ENCODE measurements around the gene APIP. TPM values are rescaled to one million over a fixed set of nuclear protein-coding genes. Genes with fewer than 3 reads are reported as not detected.

The APIP gene
- total and polyA plus RNA-seq, 2 donors (not counting 1 experiment from before 2014, with no cell fraction given): 32.2 to 32.7 TPM

- H3K9ac ChIP-seq (ENCODE audit: insufficient read depth, low read length): no peak overlapping the region
- no peaks in the 10 kb centered on the region for H4K20me1 ChIP-seq (ENCODE audit: control insufficient read depth, extremely low read depth, insufficient read depth, low read length)
- no peak overlapping the region for H3K27ac ChIP-seq (ENCODE audit: insufficient read depth, low read length)
- H3K9me3 ChIP-seq (ENCODE audit: control insufficient read depth, insufficient read depth, low read depth, low read length): no peaks in the 10 kb centered on the region
- peaks cover 4% of the 10 kb centered on the region for H3K79me2 ChIP-seq (ENCODE audit: control insufficient read depth, insufficient read depth, low read length)
- TF ChIP-seq, protein P1, sequence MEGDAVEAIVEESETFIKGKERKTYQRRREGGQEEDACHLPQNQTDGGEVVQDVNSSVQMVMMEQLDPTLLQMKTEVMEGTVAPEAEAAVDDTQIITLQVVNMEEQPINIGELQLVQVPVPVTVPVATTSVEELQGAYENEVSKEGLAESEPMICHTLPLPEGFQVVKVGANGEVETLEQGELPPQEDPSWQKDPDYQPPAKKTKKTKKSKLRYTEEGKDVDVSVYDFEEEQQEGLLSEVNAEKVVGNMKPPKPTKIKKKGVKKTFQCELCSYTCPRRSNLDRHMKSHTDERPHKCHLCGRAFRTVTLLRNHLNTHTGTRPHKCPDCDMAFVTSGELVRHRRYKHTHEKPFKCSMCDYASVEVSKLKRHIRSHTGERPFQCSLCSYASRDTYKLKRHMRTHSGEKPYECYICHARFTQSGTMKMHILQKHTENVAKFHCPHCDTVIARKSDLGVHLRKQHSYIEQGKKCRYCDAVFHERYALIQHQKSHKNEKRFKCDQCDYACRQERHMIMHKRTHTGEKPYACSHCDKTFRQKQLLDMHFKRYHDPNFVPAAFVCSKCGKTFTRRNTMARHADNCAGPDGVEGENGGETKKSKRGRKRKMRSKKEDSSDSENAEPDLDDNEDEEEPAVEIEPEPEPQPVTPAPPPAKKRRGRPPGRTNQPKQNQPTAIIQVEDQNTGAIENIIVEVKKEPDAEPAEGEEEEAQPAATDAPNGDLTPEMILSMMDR (conservative IDR thresholded peaks at IDR 0.05 in 1 of 2, IDR thresholded peaks at IDR 0.05 in 1 of 2; ENCODE audit: low read depth in 1 of 2, low read length in 2 of 2): no peak
- TF ChIP-seq EZH2 (IDR thresholded peaks at IDR 0.05; ENCODE audit: low read length, missing control alignments): no peak
- H3K4me3 ChIP-seq (replicated peaks in 1 of 4; ENCODE audit: control extremely low read depth in 1 of 4, insufficient read depth in 1 of 4, low read depth in 3 of 4, low read length in 4 of 4): no peak overlapping the region
- no peaks in the 10 kb centered on the region for H3K36me3 ChIP-seq (ENCODE audit: control insufficient read depth, insufficient read depth, low read length)
- H3K4me1 ChIP-seq (ENCODE audit: control insufficient read depth, extremely low read depth, insufficient read depth, low read length): no peaks in the 10 kb centered on the region
- H3K4me2 ChIP-seq (ENCODE audit: extremely low read depth, insufficient read depth, low read length): no peak overlapping the region
- DNase-seq (ENCODE audit: low read depth in 2 of 2): no peak
- H3K27me3 ChIP-seq (ENCODE audit: control insufficient read depth, insufficient read depth, low read length): no peaks in the 10 kb centered on the region
- H2AFZ ChIP-seq (ENCODE audit: low read length): no peak overlapping the region
These were observed 6.8 kb downstream of the APIP start for GRCh38 chr11:34909415-34909814.

DNA sequence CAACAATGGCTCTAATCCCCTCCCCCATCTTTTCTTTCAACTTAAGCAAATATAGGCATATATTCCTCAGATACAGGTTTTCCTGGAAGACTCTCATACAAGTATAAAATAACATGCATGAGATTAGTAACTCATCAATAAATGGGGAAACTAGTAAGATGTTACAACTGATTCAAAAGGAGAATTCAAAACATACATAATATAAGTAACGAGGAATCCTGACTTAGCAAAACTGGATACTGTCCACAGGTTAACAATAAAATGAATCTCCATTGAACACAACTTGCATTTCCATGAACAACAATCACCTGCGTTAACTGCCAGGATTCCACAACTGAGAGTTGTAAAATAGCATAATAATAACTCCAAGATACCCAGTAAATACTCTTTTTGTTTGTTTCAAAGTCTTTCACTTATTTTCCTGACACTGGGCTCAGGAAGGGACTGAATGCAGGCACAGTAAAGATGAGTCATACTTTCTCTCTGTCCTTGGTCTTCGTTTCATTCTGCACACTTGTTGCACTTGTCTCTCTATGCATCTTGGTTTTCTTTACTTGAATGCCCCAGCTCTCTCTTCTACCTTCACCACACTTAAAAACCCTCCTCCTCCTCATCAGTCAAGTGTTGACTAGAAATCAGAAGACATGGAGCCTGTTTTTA, 8.1 kb downstream of the APIP start:
- Histone ChIP-seq H4K20me1 (ENCODE audit: control insufficient read depth, extremely low read depth, insufficient read depth, low read length) (no peaks in the 10 kb centered on the region), H2AFZ (ENCODE audit: low read length) (no peak overlapping the region), H3K27ac (ENCODE audit: insufficient read depth, low read length) (no peak overlapping the region), H3K9me3 (ENCODE audit: control insufficient read depth, insufficient read depth, low read depth, low read length) (no peaks in the 10 kb centered on the region), H3K4me3 (replicated peaks in 1 of 4; ENCODE audit: control extremely low read depth in 1 of 4, insufficient read depth in 1 of 4, low read depth in 3 of 4, low read length in 4 of 4) (no peak overlapping the region), H3K9ac (ENCODE audit: insufficient read depth, low read length) (no peak overlapping the region), H3K4me1 (ENCODE audit: control insufficient read depth, extremely low read depth, insufficient read depth, low read length) (no peaks in the 10 kb centered on the region), H3K27me3 (ENCODE audit: control insufficient read depth, insufficient read depth, low read length) (no peaks in the 10 kb centered on the region), H3K79me2 (ENCODE audit: control insufficient read depth, insufficient read depth, low read length) (peaks cover 4% of the 10 kb centered on the region), H3K4me2 (ENCODE audit: extremely low read depth, insufficient read depth, low read length) (no peak overlapping the region), H3K36me3 (ENCODE audit: control insufficient read depth, insufficient read depth, low read length) (no peaks in the 10 kb centered on the region)
- DNase-seq (ENCODE audit: low read depth in 2 of 2): no peak
- TF ChIP-seq EZH2 (IDR thresholded peaks at IDR 0.05; ENCODE audit: low read length, missing control alignments): no peak

DNA sequence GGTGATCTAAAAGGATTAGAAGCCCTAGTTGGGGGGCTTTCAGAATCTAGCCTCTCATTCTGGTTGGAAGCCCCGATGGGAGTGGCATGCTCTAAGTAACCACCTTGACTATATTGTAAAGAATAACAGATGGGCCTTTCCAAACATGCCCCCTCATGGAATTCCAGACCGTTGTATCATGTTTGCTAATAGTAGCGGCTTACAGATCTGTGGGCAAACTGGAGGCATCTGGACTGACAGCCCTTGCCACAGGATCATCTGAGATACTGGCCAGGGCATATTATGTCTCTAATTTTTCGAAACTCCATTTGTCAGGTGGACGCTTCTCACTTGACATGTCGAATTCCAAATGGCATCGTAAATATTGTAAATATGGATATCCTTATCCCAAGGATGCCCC, 10.5 kb downstream of the APIP start:
- no peak overlapping the region for H3K4me2 ChIP-seq (ENCODE audit: extremely low read depth, insufficient read depth, low read length)
- no peaks in the 10 kb centered on the region for H3K36me3 ChIP-seq (ENCODE audit: control insufficient read depth, insufficient read depth, low read length)
- peaks cover 5% of the 10 kb centered on the region for H3K79me2 ChIP-seq (ENCODE audit: control insufficient read depth, insufficient read depth, low read length)
- no peaks in the 10 kb centered on the region for H3K27me3 ChIP-seq (ENCODE audit: control insufficient read depth, insufficient read depth, low read length)
- no peak overlapping the region for H3K9ac ChIP-seq (ENCODE audit: insufficient read depth, low read length)
- TF ChIP-seq EZH2 (IDR thresholded peaks at IDR 0.05; ENCODE audit: low read length, missing control alignments): no peak
- TF ChIP-seq, protein P1 (conservative IDR thresholded peaks at IDR 0.05 in 1 of 2, IDR thresholded peaks at IDR 0.05 in 1 of 2; ENCODE audit: low read depth in 1 of 2, low read length in 2 of 2): no peak
- no peaks in the 10 kb centered on the region for H4K20me1 ChIP-seq (ENCODE audit: control insufficient read depth, extremely low read depth, insufficient read depth, low read length)
- H3K9me3 ChIP-seq (ENCODE audit: control insufficient read depth, insufficient read depth, low read depth, low read length): no peaks in the 10 kb centered on the region
- no peak for DNase-seq (ENCODE audit: low read depth in 2 of 2)
- H3K27ac ChIP-seq (ENCODE audit: insufficient read depth, low read length): no peak overlapping the region
- no peak overlapping the region for H3K4me3 ChIP-seq (replicated peaks in 1 of 4; ENCODE audit: control extremely low read depth in 1 of 4, insufficient read depth in 1 of 4, low read depth in 3 of 4, low read length in 4 of 4)
- no peak overlapping the region for H2AFZ ChIP-seq (ENCODE audit: low read length)
- no peaks in the 10 kb centered on the region for H3K4me1 ChIP-seq (ENCODE audit: control insufficient read depth, extremely low read depth, insufficient read depth, low read length)

Data from fibroblast of lung (primary cell).